Measurements from ENCODE around the gene RANBP10.
A peak's percentile ranks its signal among the peaks of the same experiment; 100 is the strongest.

RANBP10 gene

GRCh38 chr16:67844497-67844896, 38.1 kb upstream of the RANBP10 start:
- ATAC-seq (ENCODE audit: low read depth) (0 out of 3 replicates have a peak, but pooled peaks have one; percentile 9), DNase-seq (ENCODE audit: low spot score) (no peak)
- TF ChIP-seq CTCF (IDR thresholded peaks at IDR 0.05; ENCODE audit: poor library complexity, severe bottlenecking) = no peak
- Histone ChIP-seq H3K4me1 (ENCODE audit: insufficient read depth, poor library complexity, severe bottlenecking) (peaks cover 18% of the 10 kb centered on the region), H3K9me3 (ENCODE audit: severe bottlenecking) (no peaks in the 10 kb centered on the region), H3K27me3 (ENCODE audit: insufficient read depth, poor library complexity, severe bottlenecking) (no peaks in the 10 kb centered on the region), H3K36me3 (ENCODE audit: low read depth) (peaks cover 15% of the 10 kb centered on the region), H3K27ac (ENCODE audit: poor library complexity, severe bottlenecking) (peak overlapping the region; percentile 85), H3K4me3 (ENCODE audit: severe bottlenecking) (no peak overlapping the region)

GRCh38 chr16:67843343-67843765, 37.0 kb upstream of the RANBP10 start:
- Histone ChIP-seq H3K36me3 (ENCODE audit: low read depth) (peaks cover 9% of the 10 kb centered on the region), H3K4me3 (ENCODE audit: severe bottlenecking) (peak overlapping the region; percentile 99), H3K27me3 (ENCODE audit: insufficient read depth, poor library complexity, severe bottlenecking) (no peaks in the 10 kb centered on the region), H3K4me1 (ENCODE audit: insufficient read depth, poor library complexity, severe bottlenecking) (peaks cover 18% of the 10 kb centered on the region), H3K9me3 (ENCODE audit: severe bottlenecking) (no peaks in the 10 kb centered on the region), H3K27ac (ENCODE audit: poor library complexity, severe bottlenecking) (peak overlapping the region; percentile 74)
- TF ChIP-seq CTCF (IDR thresholded peaks at IDR 0.05; ENCODE audit: poor library complexity, severe bottlenecking) = no peak
- DNase-seq (ENCODE audit: low spot score) = no peak
- no peak for ATAC-seq (ENCODE audit: low read depth)

GRCh38 chr16:67842509-67843342, 36.4 kb upstream of the RANBP10 start:
- DNase-seq (ENCODE audit: low spot score) (peak; percentile 75), ATAC-seq (ENCODE audit: low read depth) (peak; percentile 5; the same call in 1 of the 3 replicates)
- TF ChIP-seq CTCF (IDR thresholded peaks at IDR 0.05; ENCODE audit: poor library complexity, severe bottlenecking) = no peak
- Histone ChIP-seq H3K27me3 (ENCODE audit: insufficient read depth, poor library complexity, severe bottlenecking) (no peaks in the 10 kb centered on the region), H3K36me3 (ENCODE audit: low read depth) (peaks cover 9% of the 10 kb centered on the region), H3K9me3 (ENCODE audit: severe bottlenecking) (no peaks in the 10 kb centered on the region), H3K27ac (ENCODE audit: poor library complexity, severe bottlenecking) (peak overlapping the region; percentile 74), H3K4me3 (ENCODE audit: severe bottlenecking) (peak overlapping the region; percentile 99), H3K4me1 (ENCODE audit: insufficient read depth, poor library complexity, severe bottlenecking) (peaks cover 12% of the 10 kb centered on the region)

- Histone ChIP-seq H3K4me3 (ENCODE audit: severe bottlenecking) (peak within 1 kb of the TSS; percentile 99), H3K36me3 (ENCODE audit: low read depth) (peaks cover 9% of the 10 kb centered on the region), H3K4me1 (ENCODE audit: insufficient read depth, poor library complexity, severe bottlenecking) (peaks cover 11% of the 10 kb centered on the region), H3K9me3 (ENCODE audit: severe bottlenecking) (no peaks in the 10 kb centered on the region), H3K27me3 (ENCODE audit: insufficient read depth, poor library complexity, severe bottlenecking) (no peaks in the 10 kb centered on the region), H3K27ac (ENCODE audit: poor library complexity, severe bottlenecking) (peak within 1 kb of the TSS; percentile 74)
- ATAC-seq (ENCODE audit: low read depth) (peak; percentile 46), DNase-seq (ENCODE audit: low spot score) (peak; percentile 93)
- peak; percentile 91 for TF ChIP-seq CTCF (IDR thresholded peaks at IDR 0.05; ENCODE audit: poor library complexity, severe bottlenecking)
Measured at GRCh38 chr16:67841816-67842508, 35.6 kb upstream of the RANBP10 start, which contains the start of gene THAP11. TSS of gene THAP11 (plus strand) at chr16:67842320. CDS start at chr16:67842555, 235 bp downstream.
